Neuronal stem cell (in vitro differentiated cells): Measurements from ENCODE around the gene ZCCHC12.

Source experiments
- DNase-seq: peaks from one replicate; pipeline ENCODE4 v3.0.0-alpha.2; 2013; ENCODE audit warnings: low spot score
- H2AFZ ChIP-seq: one replicate; pipeline ENCODE4 v1.6.1; 2013; ENCODE audit warnings: mild to moderate bottlenecking, low read length, inconsistent platforms
- H2AK5ac ChIP-seq: 2 replicates; pipeline ENCODE4 v1.6.1; 2013; ENCODE audit warnings: low read depth, mild to moderate bottlenecking, inconsistent platforms, low read length, moderate library complexity, mixed read lengths
- H2BK120ac ChIP-seq: 2 replicates; pipeline ENCODE4 v1.6.1; 2013; ENCODE audit warnings: low read depth, mild to moderate bottlenecking, inconsistent platforms, low read length, moderate library complexity, mixed read lengths
- H2BK12ac ChIP-seq: one replicate; pipeline ENCODE4 v1.6.1; 2013; ENCODE audit warnings: low read length, inconsistent platforms
- H2BK15ac ChIP-seq: 2 replicates; pipeline ENCODE4 v1.6.1; 2013; ENCODE audit warnings: mild to moderate bottlenecking, low read length, inconsistent platforms, mixed read lengths
- H2BK5ac ChIP-seq: one replicate; pipeline ENCODE4 v1.6.1; 2013; ENCODE audit warnings: inconsistent platforms, mild to moderate bottlenecking, low read length, moderate library complexity
- H3K14ac ChIP-seq: one replicate; pipeline ENCODE4 v1.6.1; 2013; ENCODE audit warnings: low read length, inconsistent platforms
- H3K18ac ChIP-seq: 2 replicates; pipeline ENCODE4 v1.6.1; 2013; ENCODE audit warnings: low read length, inconsistent platforms
- H3K23ac ChIP-seq: 2 replicates; pipeline ENCODE4 v1.6.1; 2013; ENCODE audit warnings: low read depth, mild to moderate bottlenecking, mixed read lengths, low read length, inconsistent platforms; ENCODE audit not compliant: poor library complexity
- H3K27ac ChIP-seq: replicated peaks from 3 replicates; pipeline ENCODE4 v1.5.1; 2013; ENCODE audit warnings: low read length, inconsistent platforms
- H3K27me3 ChIP-seq, 3 experiments: 2 replicates each; pipeline ENCODE4 v1.6.1; 2013; ENCODE audit warnings: low read length in 3 of 3, mild to moderate bottlenecking in 2 of 3, inconsistent platforms in 1 of 3, low read depth in 1 of 3, mixed read lengths in 1 of 3, moderate library complexity in 1 of 3; ENCODE audit not compliant: control insufficient read depth in 3 of 3, insufficient read depth in 3 of 3
- H3K36me3 ChIP-seq, 2 donors: replicated peaks in 1 of 2; 2 replicates each; pipeline ENCODE4 v1.6.1; 2013; ENCODE audit warnings: low read length in 2 of 2; ENCODE audit not compliant: control insufficient read depth in 2 of 2, insufficient read depth in 2 of 2
- H3K4ac ChIP-seq: 2 replicates; pipeline ENCODE4 v1.6.1; 2013; ENCODE audit warnings: inconsistent platforms, mild to moderate bottlenecking, low read length, moderate library complexity
- H3K4me1 ChIP-seq, 2 donors: 1 replicate in 1 of 2; 2 replicates in 1 of 2; pipeline ENCODE4 v1.6.1; 2013; ENCODE audit warnings: low read length in 2 of 2, low read depth in 1 of 2; ENCODE audit not compliant: control insufficient read depth in 2 of 2, insufficient read depth in 1 of 2
- H3K4me2 ChIP-seq: one replicate; pipeline ENCODE4 v1.6.1; 2013; ENCODE audit warnings: mild to moderate bottlenecking, low read length, inconsistent platforms; ENCODE audit not compliant: insufficient read depth, poor library complexity, severe bottlenecking
- H3K4me3 ChIP-seq, 2 donors: 2 replicates each; pipeline ENCODE4 v1.5.1; 2013; ENCODE audit warnings: low read length in 2 of 2, mild to moderate bottlenecking in 2 of 2, inconsistent platforms in 1 of 2, moderate library complexity in 1 of 2
- H3K79me1 ChIP-seq: one replicate; pipeline ENCODE4 v1.6.1; 2013; ENCODE audit warnings: low read depth, mild to moderate bottlenecking, inconsistent platforms, low read length, moderate library complexity
- H3K9ac ChIP-seq: one replicate; pipeline ENCODE4 v1.6.1; 2013; ENCODE audit warnings: mild to moderate bottlenecking, low read depth, low read length, inconsistent platforms; ENCODE audit not compliant: poor library complexity
- H3K9me3 ChIP-seq, 2 donors: replicated peaks in 1 of 2; 2 replicates each; pipeline versions ENCODE3 to v1.6.1; 2013; ENCODE audit warnings: low read length in 2 of 2, mild to moderate bottlenecking in 2 of 2, inconsistent platforms in 1 of 2, low read depth in 1 of 2, mixed read lengths in 1 of 2, moderate library complexity in 1 of 2; ENCODE audit not compliant: control insufficient read depth in 2 of 2, insufficient read depth in 1 of 2
- H4K8ac ChIP-seq: one replicate; pipeline ENCODE4 v1.6.1; 2013; ENCODE audit warnings: low read depth, mild to moderate bottlenecking, inconsistent platforms, low read length, moderate library complexity
- H4K91ac ChIP-seq: one replicate; pipeline ENCODE4 v1.6.1; 2013; ENCODE audit warnings: low read length, low read depth, mild to moderate bottlenecking, inconsistent platforms; ENCODE audit not compliant: poor library complexity
- WGBS, 2 donors: extraction: QIAGEN DNeasy Blood & Tissue Kit; methylation state at CpG; one replicate each; pipeline ENCODE4 v1.1.7; 2013; ENCODE audit warnings: missing lambda C conversion rate in 2 of 2, mixed read lengths in 1 of 2; ENCODE audit not compliant: insufficient read length in 2 of 2, insufficient replicate concordance in 1 of 2; ENCODE audit errors: extremely low coverage in 2 of 2; 5-methylcytosine and 5-hydroxymethylcytosine counted together

The ZCCHC12 gene

DNA sequence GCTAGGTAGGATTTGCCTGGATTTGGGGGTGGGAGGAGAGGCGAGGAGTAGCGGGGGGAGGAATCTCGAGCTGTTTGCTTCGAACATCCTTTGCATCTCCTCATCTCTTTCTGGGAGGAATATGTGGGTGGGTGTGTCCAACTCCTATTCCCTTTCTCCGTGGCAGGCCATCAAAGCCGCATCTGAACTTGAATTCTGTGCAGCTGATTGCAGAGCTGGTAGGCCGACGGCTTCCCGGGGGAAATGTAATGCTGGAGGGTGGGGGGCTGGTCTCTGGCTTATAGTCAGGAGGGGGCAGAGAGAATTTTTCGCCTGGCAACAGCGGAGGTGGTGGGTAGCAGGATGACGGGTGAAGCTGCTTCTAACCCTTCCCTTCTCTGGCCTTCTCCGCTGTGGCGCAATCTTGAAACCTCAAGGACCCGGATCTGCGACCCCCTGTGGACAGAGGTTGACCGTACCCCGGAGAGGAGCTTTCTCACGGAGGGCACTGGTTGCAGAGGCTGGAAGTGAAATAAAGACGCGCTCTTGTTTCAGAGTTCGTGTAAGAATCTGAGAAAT is 628 bp downstream of the ZCCHC12 start:
- Histone ChIP-seq H2BK12ac (no peak overlapping the region), H3K4me2 (peak overlapping the region; percentile 80), H3K14ac (no peak overlapping the region), H3K27me3 (peaks cover 3 to 53% (median 39%) of the 10 kb centered on the region in 3 experiments), H3K4me3 (peak overlapping the region; percentile 30 to 75), H3K79me1 (no peaks in the 10 kb centered on the region), H4K8ac (no peak overlapping the region), H2BK5ac (no peak overlapping the region), H3K36me3 (no peaks in the 10 kb centered on the region), H3K18ac (peak overlapping the region; percentile 48), H2BK120ac (no peak overlapping the region), H3K9me3 (peaks cover 0 to 4% of the 10 kb centered on the region in 2 donors), H3K9ac (peak overlapping the region; percentile 70), H3K23ac (no peak overlapping the region), H3K27ac (no peak overlapping the region), H2AK5ac (no peak overlapping the region), H3K4ac (no peak overlapping the region), H2AFZ (peak overlapping the region; percentile 78), H2BK15ac (no peak overlapping the region), H3K4me1 (peaks cover 0 to 2% of the 10 kb centered on the region in 2 donors), H4K91ac (no peak overlapping the region)
- no peak for DNase-seq
- no CpG with 5 or more reads among the region's 22 CpGs for WGBS, 2 donors

DNA sequence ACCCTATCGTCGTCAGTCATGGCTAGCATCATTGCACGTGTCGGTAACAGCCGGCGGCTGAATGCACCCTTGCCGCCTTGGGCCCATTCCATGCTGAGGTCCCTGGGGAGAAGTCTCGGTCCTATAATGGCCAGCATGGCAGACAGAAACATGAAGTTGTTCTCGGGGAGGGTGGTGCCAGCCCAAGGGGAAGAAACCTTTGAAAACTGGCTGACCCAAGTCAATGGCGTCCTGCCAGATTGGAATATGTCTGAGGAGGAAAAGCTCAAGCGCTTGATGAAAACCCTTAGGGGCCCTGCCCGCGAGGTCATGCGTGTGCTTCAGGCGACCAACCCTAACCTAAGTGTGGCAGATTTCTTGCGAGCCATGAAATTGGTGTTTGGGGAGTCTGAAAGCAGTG is 1.6 kb downstream of the ZCCHC12 start:
- no peak overlapping the region for H2BK15ac ChIP-seq
- DNase-seq: no peak
- H3K4me1 ChIP-seq: peaks cover 0 to 2% of the 10 kb centered on the region in 2 donors
- H3K36me3 ChIP-seq: no peaks in the 10 kb centered on the region
- no CpG with 5 or more reads among the region's 16 CpGs for WGBS, 2 donors
- no peak overlapping the region for H3K23ac ChIP-seq
- no peak overlapping the region for H3K14ac ChIP-seq
- H3K18ac ChIP-seq: no peak overlapping the region
- no peak overlapping the region for H2AK5ac ChIP-seq
- H3K4me3 ChIP-seq: no peak overlapping the region
- no peaks in the 10 kb centered on the region for H3K79me1 ChIP-seq
- H2BK120ac ChIP-seq: no peak overlapping the region
- H4K91ac ChIP-seq: no peak overlapping the region
- no peak overlapping the region for H3K27ac ChIP-seq
- H3K4ac ChIP-seq: no peak overlapping the region
- no peak overlapping the region for H3K9ac ChIP-seq
- H2BK12ac ChIP-seq: no peak overlapping the region
- no peak overlapping the region for H2AFZ ChIP-seq
- no peak overlapping the region for H4K8ac ChIP-seq
- H3K9me3 ChIP-seq: peaks cover 0 to 4% of the 10 kb centered on the region in 2 donors
- no peak overlapping the region for H2BK5ac ChIP-seq
- H3K27me3 ChIP-seq: peaks cover 3 to 53% (median 39%) of the 10 kb centered on the region in 3 experiments
- H3K4me2 ChIP-seq: no peak overlapping the region

DNA sequence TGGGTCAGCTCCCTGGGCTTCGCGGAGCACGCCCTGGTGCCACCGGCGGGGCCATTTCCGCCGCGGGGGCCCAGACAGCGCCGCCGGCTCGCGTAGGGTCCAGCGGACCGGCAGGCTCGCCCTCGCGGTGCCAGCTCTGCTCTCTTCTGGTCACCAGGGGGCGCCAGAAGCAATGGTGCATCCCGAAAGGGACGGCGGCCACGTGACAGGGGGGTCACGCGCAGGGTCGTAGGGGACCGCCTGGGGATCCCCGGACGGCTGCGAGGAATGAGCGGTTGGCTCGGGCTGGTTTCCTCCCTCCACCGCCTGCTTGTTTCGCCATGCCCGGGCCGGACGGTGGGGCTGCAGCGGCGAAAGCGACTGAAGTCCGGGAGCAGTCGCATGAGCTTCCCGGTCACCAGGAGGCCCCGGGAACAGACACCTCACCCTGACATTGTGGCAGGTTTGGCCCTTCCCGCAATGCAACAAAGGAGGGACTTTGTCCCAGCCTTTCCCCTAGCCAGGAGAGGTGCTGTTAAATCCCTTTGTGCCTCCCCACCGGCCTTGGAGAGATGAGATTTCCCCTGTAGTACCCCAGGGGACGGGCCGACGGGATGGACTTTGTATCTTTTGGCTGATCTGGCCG is 15.8 kb downstream of the ZCCHC12 start:
- H2BK12ac ChIP-seq: no peak overlapping the region
- H3K9me3 ChIP-seq: no peaks in the 10 kb centered on the region
- no peak overlapping the region for H3K9ac ChIP-seq
- H3K79me1 ChIP-seq: no peaks in the 10 kb centered on the region
- peak overlapping the region; percentile 11 for H3K18ac ChIP-seq
- H2BK15ac ChIP-seq: no peak overlapping the region
- no peak overlapping the region for H2AK5ac ChIP-seq
- no peak overlapping the region for H2BK5ac ChIP-seq
- no peak overlapping the region for H3K27ac ChIP-seq
- H2AFZ ChIP-seq: peak overlapping the region; percentile 83
- no peak overlapping the region for H2BK120ac ChIP-seq
- peak overlapping the region; percentile 39 to 80 for H3K4me3 ChIP-seq
- no peaks in the 10 kb centered on the region for H3K36me3 ChIP-seq
- no peak overlapping the region for H3K23ac ChIP-seq
- H3K4me1 ChIP-seq: no peaks in the 10 kb centered on the region
- H4K8ac ChIP-seq: no peak overlapping the region
- peak; percentile 62 for DNase-seq
- peak overlapping the region; percentile 52 for H3K4me2 ChIP-seq
- H3K4ac ChIP-seq: no peak overlapping the region
- no CpG with 5 or more reads among the region's 50 CpGs for WGBS, 2 donors
- H3K27me3 ChIP-seq: peaks cover 0 to 13% (median 0%) of the 10 kb centered on the region in 3 experiments
- no peak overlapping the region for H4K91ac ChIP-seq
- no peak overlapping the region for H3K14ac ChIP-seq

DNA sequence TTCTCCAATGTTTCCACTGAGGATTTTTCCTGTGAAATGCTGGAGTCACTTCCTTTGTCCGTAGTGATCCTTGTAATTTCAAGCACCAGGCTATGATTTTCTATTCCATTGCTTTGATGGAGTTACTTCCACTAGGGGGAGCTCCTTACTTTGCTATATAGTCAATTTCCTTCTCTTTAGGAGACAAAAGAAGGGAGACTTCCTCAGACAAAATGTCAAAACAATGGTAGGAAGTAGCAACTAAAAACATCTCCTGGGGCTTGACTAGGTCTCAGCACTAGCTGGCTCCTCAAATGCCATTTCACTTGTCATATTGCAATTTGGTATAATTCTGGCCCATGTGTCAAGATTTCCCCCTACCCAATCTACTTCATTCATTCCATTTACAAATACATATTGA is 24.1 kb downstream of the ZCCHC12 start:
- Histone ChIP-seq H2BK5ac (no peak overlapping the region), H4K91ac (no peak overlapping the region), H3K4me2 (no peak overlapping the region), H3K4ac (no peak overlapping the region), H3K27me3 (no peaks in the 10 kb centered on the region), H3K4me3 (no peak overlapping the region), H3K23ac (no peak overlapping the region), H3K27ac (no peak overlapping the region), H4K8ac (no peak overlapping the region), H3K4me1 (no peaks in the 10 kb centered on the region), H3K79me1 (no peaks in the 10 kb centered on the region), H3K18ac (no peak overlapping the region), H2BK120ac (no peak overlapping the region), H3K9ac (no peak overlapping the region), H2BK15ac (no peak overlapping the region), H2AFZ (no peak overlapping the region), H2BK12ac (no peak overlapping the region), H3K36me3 (no peaks in the 10 kb centered on the region), H2AK5ac (no peak overlapping the region), H3K9me3 (no peaks in the 10 kb centered on the region), H3K14ac (no peak overlapping the region)
- DNase-seq: peak; percentile 46
- no CpG with 5 or more reads among the region's 1 CpG for WGBS, 2 donors
